Erythroblast (primary cell): ENCODE data around the gene PIM2.

ENCODE experiments used
- GATA1 ChIP-seq: IDR thresholded peaks from 2 replicates; pipeline ENCODE4 v1.6.1; 2011; ENCODE audit warnings: low read depth, mild to moderate bottlenecking, control low read depth, low read length, moderate library complexity
- POLR2A ChIP-seq: IDR thresholded peaks from 2 replicates; pipeline ENCODE4 v1.6.1; 2011; ENCODE audit warnings: mild to moderate bottlenecking, low read length

- TF ChIP-seq POLR2A (no peak), GATA1 (no peak)
These were observed 17.8 kb downstream of the PIM2 start for GRCh38 chrX:48901069-48901468.
